ENCODE measurements around the gene SPDYC. TPM values are rescaled to one million over a fixed set of nuclear protein-coding genes. Genes with fewer than 3 reads are reported as not detected.

SPDYC gene
- total and polyA plus RNA-seq, 9 of the 15 experiments (the other 6 are each of a cell fraction or from before 2014, with no cell fraction given) = 4.4 to 18.8 (median 9.2) TPM

GRCh38 chr11:65170058-65170534 lies at the start of gene SPDYC (continued):
- TF ChIP-seq MAX (CRISPR knock-in tag; IDR thresholded peaks at IDR 0.05) = no peak
- TF ChIP-seq HOMEZ (CRISPR knock-in tag; IDR thresholded peaks at IDR 0.05) = no peak
- peak; percentile 38; the same call in 1 of the 2 replicates for TF ChIP-seq PHTF2 (CRISPR knock-in tag; IDR thresholded peaks at IDR 0.05)
- TF ChIP-seq CHD7 (IDR thresholded peaks at IDR 0.05; ENCODE audit: low read depth, low read length) = no peak
- no peak for TF ChIP-seq VEZF1 (CRISPR knock-in tag; IDR thresholded peaks at IDR 0.05)
- TF ChIP-seq AFF1 (IDR thresholded peaks at IDR 0.05; ENCODE audit: low read depth in 1 of 2, partially characterized antibody in 2 of 2) = peak; percentile 27 to 64
- no peak for TF ChIP-seq CBFA2T2 (conservative IDR thresholded peaks at IDR 0.05)
- no peak for TF ChIP-seq CC2D1A (IDR thresholded peaks at IDR 0.05)
